OCI-M1 (cell line): ENCODE data around the gene TRIM75.
"Not testable (repeated sequence)": the region's sequence is repeated elsewhere in the genome, so short reads cannot be mapped to it uniquely, and the experiment has no call there.

Experiments used
- DNase-seq: peaks from one replicate; lab custom pipeline; 2025; lab: John Stamatoyannopoulos, UW

Gene TRIM75

GRCh38 chr4:165077034-165077578, 23.4 kb downstream of the TRIM75 start:
- DNase-seq = no peak

DNA sequence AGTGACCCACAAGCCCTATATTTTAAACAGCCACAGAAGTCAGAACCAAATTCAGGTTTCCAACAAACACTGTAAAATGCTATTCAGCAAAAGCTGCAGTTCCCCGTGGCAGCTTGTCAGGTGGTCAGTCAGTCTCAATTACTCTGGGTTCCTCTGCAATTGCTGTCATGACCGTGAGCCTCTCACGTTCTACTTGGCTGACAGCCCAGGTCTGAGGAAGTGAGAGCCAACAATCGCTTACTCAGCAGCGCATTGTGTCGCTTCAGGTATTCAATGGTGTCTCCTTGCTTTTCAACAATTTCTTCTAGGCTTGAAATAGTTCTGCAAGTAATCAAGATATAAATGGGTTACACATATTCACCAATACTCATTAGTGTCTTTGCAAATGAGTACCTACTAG, 25.8 kb downstream of the TRIM75 start:
- DNase-seq = no peak

GRCh38 chr4:165084787-165085186, 31.1 kb downstream of the TRIM75 start:
- DNase-seq = not testable (repeated sequence)

DNA sequence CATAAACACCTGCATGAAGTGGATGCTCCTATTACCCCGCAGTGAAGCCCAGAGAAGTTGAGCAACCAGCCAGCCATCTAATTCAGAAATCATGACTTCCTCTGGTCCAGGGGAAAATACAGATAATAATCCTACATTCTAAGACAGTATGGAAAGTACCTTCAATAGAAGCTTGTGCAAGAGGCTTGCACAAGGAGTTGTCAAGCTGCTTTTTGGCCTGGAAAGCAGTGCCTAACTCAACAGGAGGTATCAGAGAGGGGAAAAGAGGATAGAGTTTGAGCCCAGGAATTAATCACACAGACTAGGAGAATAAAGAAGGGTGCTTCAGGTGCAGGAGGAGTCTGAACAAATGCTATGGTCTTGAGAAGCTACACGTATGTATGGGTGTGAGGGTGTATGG, 32.3 kb downstream of the TRIM75 start:
- DNase-seq = no peak

DNA sequence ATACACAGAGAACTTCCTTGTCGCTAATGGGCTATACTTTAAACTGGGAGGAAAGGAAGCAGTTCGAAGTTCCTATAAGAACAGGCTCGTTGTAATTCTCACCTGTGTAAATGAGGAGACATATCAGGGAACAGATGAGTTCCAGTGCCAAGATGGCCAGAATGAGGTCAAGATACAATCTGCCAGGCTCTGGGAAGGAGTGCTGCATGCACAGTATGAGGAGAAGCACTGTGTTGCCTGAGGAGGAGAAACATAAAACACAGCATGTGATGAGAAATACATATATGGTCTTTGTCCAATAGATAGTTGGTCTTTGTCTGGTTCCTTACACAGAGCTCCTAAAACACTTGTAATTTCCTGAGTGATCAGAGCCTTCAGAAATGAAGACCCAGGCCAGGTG, 34.7 kb downstream of the TRIM75 start:
- no peak for DNase-seq

GRCh38 chr4:165092187-165092586, 38.5 kb downstream of the TRIM75 start:
- not testable (repeated sequence) for DNase-seq

DNA sequence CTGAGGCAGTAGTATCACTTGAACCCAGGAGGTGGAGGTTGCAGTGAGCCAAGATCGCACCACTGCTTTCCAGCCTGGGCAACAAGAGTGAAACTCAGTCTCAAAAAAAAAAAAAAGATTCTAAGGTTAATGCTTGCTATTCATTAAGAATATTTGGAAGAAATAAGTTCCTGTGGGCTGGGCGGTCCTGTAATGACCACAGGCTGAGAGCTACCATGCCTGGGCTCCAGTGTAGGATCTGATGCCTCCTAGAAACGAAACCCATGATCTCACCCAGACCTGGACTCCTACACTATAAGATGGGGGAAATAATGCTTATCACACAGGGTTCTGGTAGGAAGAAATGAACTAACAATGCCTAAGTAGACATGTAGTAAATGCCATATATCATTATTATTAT, 41.2 kb downstream of the TRIM75 start:
- DNase-seq = no peak

DNA sequence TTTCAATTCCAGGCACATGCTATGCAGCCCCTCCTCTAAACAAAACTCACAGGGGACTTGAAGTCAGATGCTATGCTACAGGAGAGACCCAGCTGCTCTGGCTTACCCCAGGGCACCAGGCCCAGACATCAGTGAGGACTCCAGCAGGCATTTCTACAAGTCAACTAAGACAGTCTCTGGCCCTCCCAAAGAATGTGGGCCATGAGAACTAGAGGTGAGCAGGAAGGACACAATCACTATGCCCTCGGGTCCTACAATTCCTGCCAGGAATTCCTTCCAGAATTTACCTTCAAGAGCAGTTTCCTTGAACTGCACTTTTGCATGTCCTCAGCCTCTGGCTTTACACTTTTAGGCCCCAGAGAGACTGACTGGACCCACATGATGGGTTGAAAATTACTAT, 41.6 kb downstream of the TRIM75 start:
- no peak for DNase-seq

DNA sequence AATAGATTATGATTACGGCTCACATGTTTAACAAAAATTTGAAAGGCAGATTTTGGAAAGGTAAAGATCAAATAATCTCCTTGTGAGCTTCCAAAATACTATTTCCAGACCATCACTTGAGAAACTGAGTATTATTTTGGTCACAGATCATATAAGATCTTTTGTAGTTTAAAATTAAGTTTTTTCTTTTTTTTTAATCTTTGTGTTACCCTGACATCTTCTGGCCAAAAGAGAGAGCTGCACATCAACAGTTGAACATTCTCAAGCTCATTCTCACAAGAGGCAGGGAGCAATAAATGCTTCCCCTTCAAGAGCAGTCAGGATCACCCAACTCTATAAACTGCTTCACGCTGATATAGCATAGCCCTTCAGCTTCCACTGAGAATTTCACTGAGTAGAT, 43.1 kb downstream of the TRIM75 start:
- peak; percentile 32 for DNase-seq

DNA sequence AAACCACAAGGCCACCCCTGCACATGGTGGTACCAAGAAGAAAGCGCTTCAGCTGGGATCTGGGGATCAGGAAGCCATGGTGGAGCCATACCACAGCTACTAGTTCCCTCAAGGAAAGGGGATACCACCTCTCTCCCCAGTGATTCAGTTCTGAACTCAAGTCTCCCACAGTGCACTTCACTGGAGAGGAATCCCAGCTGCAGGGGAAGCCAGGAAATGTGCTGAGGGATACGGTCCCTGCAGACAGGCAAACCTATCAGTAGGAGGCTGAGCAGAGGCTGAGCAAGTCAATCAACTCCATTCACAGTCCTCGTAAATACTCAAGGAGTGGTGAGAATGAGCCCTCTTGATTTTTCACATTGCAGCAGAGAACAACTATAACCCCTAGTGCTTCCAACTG, 48.0 kb downstream of the TRIM75 start:
- no peak for DNase-seq

DNA sequence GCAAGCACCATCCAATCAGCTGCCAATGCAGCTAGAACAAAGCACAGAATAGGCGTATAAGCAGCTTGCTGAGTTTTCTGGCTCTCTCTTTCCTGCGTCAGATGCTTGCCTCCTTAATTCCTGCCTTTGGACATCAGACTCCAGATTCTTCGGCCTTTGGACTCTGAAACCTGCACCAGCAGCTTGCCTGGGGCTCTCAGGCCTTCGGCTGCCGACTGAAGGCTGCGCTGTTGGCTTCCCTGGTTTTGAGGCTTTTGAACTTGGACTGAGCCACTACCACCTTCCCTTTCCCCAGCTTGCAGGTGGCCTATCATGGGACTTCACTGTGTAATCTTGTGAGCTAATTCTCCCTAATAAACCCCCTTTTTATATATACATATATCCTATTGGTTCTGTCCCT, 52.9 kb downstream of the TRIM75 start:
- DNase-seq = no peak
